HepG2 (cell line): ENCODE measurements around the gene SHROOM1. TPM values are rescaled to one million over a fixed set of nuclear protein-coding genes. Genes with fewer than 3 reads are reported as not detected.

ENCODE experiments used
- ATAC-seq: fragments of 200-7000 bp; cut with Tn5 transposase; 3 replicates; pipeline ENCODE4 v1.9.1; 2020; ENCODE audit warnings: mild to moderate bottlenecking, moderate library complexity
- BruUV-seq: library from RNA; stranded (reverse); fragments of 400-500 nt; replicated peaks from 2 replicates; lab custom pipeline; 2021; lab: Mats Ljungman, UMichigan
- CTCF ChIA-PET: fragments of 300-600 bp; formaldehyde crosslinking; extraction: SDS; loops from one replicate; lab custom pipeline; 2021; ENCODE audit warnings: low total read pairs, inconsistent platforms, low intra/inter-chr PET ratio; lab: Yijun Ruan, JAX
- POLR2A ChIA-PET: fragments of 350-600 bp; sonication (Branson Sonifier 250); formaldehyde crosslinking; loops from one replicate; lab custom pipeline; 2020; ENCODE audit warnings: antibody characterized with exemption, inconsistent platforms; lab: Yijun Ruan, JAX
- DNase-seq: peaks from one replicate; pipeline ENCODE4 v3.0.0-alpha.2; 2015; ENCODE audit warnings: low spot score
- FAIRE-seq: peaks from 3 replicates; lab custom pipeline; 2011; peaks lifted over from hg19 to GRCh38; lab: Jason Lieb, UNC
- H2AFZ ChIP-seq: one replicate; pipeline ENCODE4 v1.6.1; 2011; ENCODE audit warnings: low read length, inconsistent platforms
- H3K27ac ChIP-seq: fragments of 300-600 bp; 3 replicates; pipeline ENCODE4 v1.8.0; 2011; ENCODE audit warnings: mixed run types, mild to moderate bottlenecking, mixed read lengths, low read length, inconsistent platforms; ENCODE audit not compliant: insufficient read depth; ENCODE audit errors: extremely low read length
- H3K27me3 ChIP-seq, 2 experiments: fragments of 200-600 bp in 1 of 2; 2 replicates in 1 of 2; 3 replicates in 1 of 2; pipeline versions ENCODE4 v1.6.0 to v1.8.0; 2011; ENCODE audit warnings: low read length in 2 of 2, mild to moderate bottlenecking in 2 of 2, moderate library complexity in 2 of 2, inconsistent platforms in 1 of 2; ENCODE audit not compliant: insufficient read depth in 2 of 2, control insufficient read depth in 1 of 2
- H3K36me3 ChIP-seq, 2 experiments: fragments of 200-600 bp in 1 of 2; replicated peaks in 1 of 2; 2 replicates in 1 of 2; 3 replicates in 1 of 2; pipeline versions ENCODE4 v1.5.1 to v1.8.0; 2011; ENCODE audit warnings: low read length in 2 of 2, inconsistent platforms in 1 of 2; ENCODE audit not compliant: insufficient read depth in 2 of 2, control insufficient read depth in 1 of 2
- H3K4me1 ChIP-seq: 2 replicates; pipeline ENCODE4 v1.5.1; 2012; ENCODE audit warnings: low read length, inconsistent platforms; ENCODE audit not compliant: insufficient read depth
- H3K4me2 ChIP-seq: 2 replicates; pipeline ENCODE4 v1.6.0; 2011; ENCODE audit warnings: low read depth, low read length, inconsistent platforms
- H3K4me3 ChIP-seq, 3 experiments: fragments of 200-600 bp in 1 of 3; sonication (generic), shearing (Covaris generic) in 1 of 3; replicated peaks in 1 of 3; 2 replicates each; pipeline ENCODE4 v1.5.1; 2011 to 2016; ENCODE audit warnings: low read length in 3 of 3, inconsistent platforms in 2 of 3, low read depth in 2 of 3, mild to moderate bottlenecking in 2 of 3, control low read depth in 1 of 3, mixed read lengths in 1 of 3; ENCODE audit not compliant: insufficient read depth in 1 of 3
- H3K79me2 ChIP-seq: one replicate; pipeline ENCODE4 v1.6.1; 2011; ENCODE audit warnings: low read length, inconsistent platforms; ENCODE audit not compliant: insufficient read depth
- H3K9ac ChIP-seq: 2 replicates; pipeline ENCODE4 v1.6.0; 2011; ENCODE audit warnings: mild to moderate bottlenecking, low read depth, low read length, inconsistent platforms; ENCODE audit not compliant: insufficient read depth
- H3K9me3 ChIP-seq: 2 replicates; pipeline ENCODE4 v1.5.1; 2012; ENCODE audit warnings: mild to moderate bottlenecking, low read length
- H4K20me1 ChIP-seq: 2 replicates; pipeline ENCODE4 v1.6.0; 2011; ENCODE audit warnings: inconsistent platforms, mild to moderate bottlenecking, low read length, moderate library complexity; ENCODE audit not compliant: insufficient read depth
- ATF5 ChIP-seq: sonication (generic); formaldehyde crosslinking; IDR thresholded peaks from 2 replicates; pipeline ENCODE4 v1.4.0; 2020; ENCODE audit warnings: mild to moderate bottlenecking, low read depth, missing genetic modification reagents
- GABPB1 ChIP-seq: IDR thresholded peaks from 2 replicates; pipeline ENCODE4 v1.6.1; 2016; ENCODE audit warnings: mild to moderate bottlenecking, missing genetic modification reagents, moderate library complexity, missing compliant biosample characterization
- JUNB ChIP-seq: sonication (generic); formaldehyde crosslinking; IDR thresholded peaks from 2 replicates; pipeline ENCODE4 v1.8.0; 2022; ENCODE audit warnings: missing genetic modification reagents, mild to moderate bottlenecking, borderline replicate concordance
- KMT2B ChIP-seq: IDR thresholded peaks from 2 replicates; pipeline ENCODE4 v1.6.1; 2016; ENCODE audit warnings: missing genetic modification reagents, missing compliant biosample characterization
- SALL1 ChIP-seq: sonication (generic); formaldehyde crosslinking; IDR thresholded peaks from 2 replicates; pipeline ENCODE4 v1.8.0; 2022; ENCODE audit warnings: mild to moderate bottlenecking, missing genetic modification reagents
- SNAPC5 ChIP-seq: sonication (generic); formaldehyde crosslinking; IDR thresholded peaks from 2 replicates; pipeline ENCODE4 v1.8.1; 2023; ENCODE audit warnings: mild to moderate bottlenecking, missing genetic modification reagents, borderline replicate concordance
- ZNF772 ChIP-seq: sonication (generic); formaldehyde crosslinking; IDR thresholded peaks from 2 replicates; pipeline ENCODE4 v1.5.0; 2020; ENCODE audit warnings: mild to moderate bottlenecking, missing genetic modification reagents
- in situ Hi-C: cut with HindIII; loops from 2 replicates; pipeline ENCODE4 v1.10.0; 2017; ENCODE audit warnings: low pct_unique_long_range_greater_than_20kb; ENCODE audit not compliant: extremely low pct_ligation_motif_present
- intact Hi-C: fragments of 100-400 bp; cut with micrococcal nuclease; formaldehyde crosslinking; loops from one replicate; pipeline ENCODE4 v1.10.0; 2022; ENCODE audit not compliant: unreplicated experiment
- polyA plus RNA-seq, 8 experiments: library from polyadenylated mRNA; depleted of rRNA in 3 of 8; stranded (reverse) in 7 of 8; unstranded in 1 of 8; fragments of >200 nt; fragmentation: Illumina TruSeq in 4 of 8; extraction: Trizol in 4 of 8; gene quantifications; 2 replicates each; pipeline versions ENCODE4 v1.2.1 to v1.2.3, GENCODE V29; 2011 to 2016; ENCODE audit warnings: low read depth in 4 of 8, missing spikeins in 1 of 8, mixed read lengths in 1 of 8; ENCODE audit not compliant: insufficient read depth in 1 of 8
- total RNA-seq, 5 experiments: library from RNA; depleted of rRNA; stranded (reverse); fragments of >200 nt; fragmentation: Illumina TruSeq; extraction: Trizol; gene quantifications; 2 replicates each; pipeline ENCODE4 v1.2.3, GENCODE V29; 2016; ENCODE audit warnings: low read depth in 1 of 5
- TF ChIP-seq, protein P1 (sequence below): sonication (generic); formaldehyde crosslinking; IDR thresholded peaks from 2 replicates; pipeline ENCODE4 v1.8.0; 2022; ENCODE audit warnings: mild to moderate bottlenecking, missing genetic modification reagents, moderate library complexity
- TF ChIP-seq, protein P2 (sequence below): sonication (generic); formaldehyde crosslinking; IDR thresholded peaks from 2 replicates; pipeline ENCODE4 v1.5.0; 2020; ENCODE audit warnings: missing genetic modification reagents

Gene SHROOM1
- total and polyA plus RNA-seq, 2 of the 13 experiments (the other 11 are each of a cell fraction or from before 2014, with no cell fraction given) = 18.2 to 25.7 TPM

DNA sequence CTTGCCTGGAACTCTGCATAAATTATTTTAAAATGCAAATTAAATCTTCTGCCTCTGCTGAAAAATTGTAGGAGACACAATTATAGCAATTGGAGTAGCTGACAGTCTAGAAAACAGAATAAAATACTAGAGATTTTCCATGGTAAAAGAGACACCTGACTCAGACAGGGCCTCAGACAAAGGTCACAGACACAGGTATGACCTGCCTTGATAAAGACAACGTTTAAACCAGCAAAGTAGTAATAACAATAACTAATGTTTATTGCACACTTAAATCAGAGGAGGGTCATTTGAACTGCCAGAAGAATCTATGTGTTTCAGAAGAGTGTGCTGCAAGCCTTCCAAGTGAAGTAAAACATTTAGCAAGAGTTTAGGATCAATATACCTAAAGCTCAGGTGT is 13.4 kb downstream of the SHROOM1 start (continued):
- TF ChIP-seq, protein P1, sequence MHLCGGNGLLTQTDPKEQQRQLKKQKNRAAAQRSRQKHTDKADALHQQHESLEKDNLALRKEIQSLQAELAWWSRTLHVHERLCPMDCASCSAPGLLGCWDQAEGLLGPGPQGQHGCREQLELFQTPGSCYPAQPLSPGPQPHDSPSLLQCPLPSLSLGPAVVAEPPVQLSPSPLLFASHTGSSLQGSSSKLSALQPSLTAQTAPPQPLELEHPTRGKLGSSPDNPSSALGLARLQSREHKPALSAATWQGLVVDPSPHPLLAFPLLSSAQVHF = no peak
- TF ChIP-seq SNAPC5 (CRISPR knock-in tag) (no peak), ZNF772 (CRISPR knock-in tag) (no peak), GABPB1 (no peak), KMT2B (no peak), SALL1 (CRISPR knock-in tag) (no peak), JUNB (CRISPR knock-in tag) (no peak)
- TF ChIP-seq, protein P2, sequence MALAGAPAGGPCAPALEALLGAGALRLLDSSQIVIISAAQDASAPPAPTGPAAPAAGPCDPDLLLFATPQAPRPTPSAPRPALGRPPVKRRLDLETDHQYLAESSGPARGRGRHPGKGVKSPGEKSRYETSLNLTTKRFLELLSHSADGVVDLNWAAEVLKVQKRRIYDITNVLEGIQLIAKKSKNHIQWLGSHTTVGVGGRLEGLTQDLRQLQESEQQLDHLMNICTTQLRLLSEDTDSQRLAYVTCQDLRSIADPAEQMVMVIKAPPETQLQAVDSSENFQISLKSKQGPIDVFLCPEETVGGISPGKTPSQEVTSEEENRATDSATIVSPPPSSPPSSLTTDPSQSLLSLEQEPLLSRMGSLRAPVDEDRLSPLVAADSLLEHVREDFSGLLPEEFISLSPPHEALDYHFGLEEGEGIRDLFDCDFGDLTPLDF = no peak

GRCh38 chr5:132816554-132816953 is 13.9 kb downstream of the SHROOM1 start:
- Histone ChIP-seq H2AFZ (no peak overlapping the region), H3K4me3 (no peak overlapping the region), H3K79me2 (no peaks in the 10 kb centered on the region), H3K9ac (no peak overlapping the region), H3K36me3 (no peaks in the 10 kb centered on the region), H3K27me3 (no peaks in the 10 kb centered on the region), H4K20me1 (no peaks in the 10 kb centered on the region), H3K9me3 (no peaks in the 10 kb centered on the region), H3K27ac (no peak overlapping the region)
- no peak for DNase-seq
- in situ Hi-C loops = loop anchor here (5.0 kb wide), 1 partner anchor 44 kb away; no protein-coding TSS in a partner anchor
- CTCF ChIA-PET = no interaction called here
- BruUV-seq = no TSS peak
- FAIRE-seq = no peak
- no peak for TF ChIP-seq ATF5 (CRISPR knock-in tag)
- TF ChIP-seq, all 625 proteins: peak for 0
- Histone ChIP-seq H3K4me2 (no peak overlapping the region), H3K4me1 (peaks cover 60% of the 10 kb centered on the region)
- POLR2A ChIA-PET = interaction anchor here (6.7 kb wide), 1 partner anchor 8 kb away, joined by 176 read pairs; no protein-coding TSS in a partner anchor
- intact Hi-C loops = no loop called here
- no peak for ATAC-seq
